HG03064 (cell line): ENCODE results near the gene ADGRG3.
"Not testable (repeated sequence)": the region's sequence is repeated elsewhere in the genome, so short reads cannot be mapped to it uniquely, and the experiment has no call there.

Experiments
- ATAC-seq: cut with Tn5 transposase; IDR thresholded peaks from one replicate; pipeline ENCODE4 v1.9.1; 2021; ENCODE audit warnings: low read depth; ENCODE audit not compliant: unreplicated experiment

The ADGRG3 gene

GRCh38 chr16:57661936-57662906, 5.9 kb upstream of the ADGRG3 start:
- ATAC-seq, result no peak

- ATAC-seq, result no peak
Measured at GRCh38 chr16:57663436-57663835, 4.7 kb upstream of the ADGRG3 start.

GRCh38 chr16:57663917-57664661, 4.0 kb upstream of the ADGRG3 start:
- ATAC-seq, result no peak

GRCh38 chr16:57664662-57665025, 3.5 kb upstream of the ADGRG3 start:
- no peak for ATAC-seq

GRCh38 chr16:57665541-57665940, 2.6 kb upstream of the ADGRG3 start:
- no peak for ATAC-seq

GRCh38 chr16:57666353-57667047, 1.6 kb upstream of the ADGRG3 start:
- no peak for ATAC-seq

GRCh38 chr16:57667048-57667525, 1.0 kb upstream of the ADGRG3 start:
- no peak for ATAC-seq

- no peak for ATAC-seq
Measured at GRCh38 chr16:57667526-57668262, 412 bp upstream of the ADGRG3 start.

- no peak for ATAC-seq
Measured at GRCh38 chr16:57668630-57669475, 747 bp downstream of the ADGRG3 start.

GRCh38 chr16:57669476-57670162, 1.5 kb downstream of the ADGRG3 start:
- ATAC-seq, result no peak

GRCh38 chr16:57670196-57670595, 2.1 kb downstream of the ADGRG3 start:
- no peak for ATAC-seq

GRCh38 chr16:57671451-57671850, 3.3 kb downstream of the ADGRG3 start:
- not testable (repeated sequence) for ATAC-seq

- no peak for ATAC-seq
Measured at GRCh38 chr16:57672416-57672815, 4.3 kb downstream of the ADGRG3 start.

- no peak for ATAC-seq
Measured at GRCh38 chr16:57672824-57673223, 4.7 kb downstream of the ADGRG3 start.

GRCh38 chr16:57675741-57676551, 7.8 kb downstream of the ADGRG3 start:
- no peak for ATAC-seq

GRCh38 chr16:57676553-57677085, 8.5 kb downstream of the ADGRG3 start:
- no peak for ATAC-seq

GRCh38 chr16:57677622-57678369, 9.7 kb downstream of the ADGRG3 start:
- ATAC-seq, result no peak
